NCI-H345 treated with DMSO at 0.1 percent for 48 hours (cell line): ENCODE measurements around the gene RAB22A.
"Not testable (repeated sequence)": the region's sequence is repeated elsewhere in the genome, so short reads cannot be mapped to it uniquely, and the experiment has no call there.

Experiments
- DNase-seq: peaks from one replicate; lab custom pipeline; 2025; ENCODE audit not compliant: unreplicated experiment; lab: John Stamatoyannopoulos, UW

Gene RAB22A

GRCh38 chr20:58407966-58408557, 98.5 kb downstream of the RAB22A start:
- no peak for DNase-seq

- DNase-seq, result no peak
These were observed 99.2 kb downstream of the RAB22A start for GRCh38 chr20:58408603-58409246.

- DNase-seq, result not testable (repeated sequence)
These were observed 104.7 kb downstream of the RAB22A start for GRCh38 chr20:58414216-58414615.

GRCh38 chr20:58414786-58415185, 105.3 kb downstream of the RAB22A start:
- DNase-seq, result not testable (repeated sequence)

- DNase-seq, result no peak
These were observed 106.5 kb downstream of the RAB22A start for GRCh38 chr20:58416057-58416456.

- DNase-seq, result no peak
These were observed 107.3 kb downstream of the RAB22A start for GRCh38 chr20:58416835-58417234.
